Lower leg skin (tissue), 4 donors: ENCODE data around the gene PACS1. TPM values are rescaled to one million over a fixed set of nuclear protein-coding genes. Genes with fewer than 3 reads are reported as not detected.

Experiments used
- DNase-seq, 2 donors: peaks; one replicate each; pipeline ENCODE4 v3.0.0-alpha.2; 2019; ENCODE audit warnings: low spot score in 2 of 2
- H3K4me3 ChIP-seq: fragments of 200-600 bp; sonication (generic); 2 replicates; pipeline ENCODE4 v1.5.1; 2017; ENCODE audit warnings: mild to moderate bottlenecking, low read depth; ENCODE audit not compliant: poor library complexity, severe bottlenecking
- CTCF ChIP-seq, 3 donors: fragments of 450-650 bp; IDR thresholded peaks; one replicate each; pipeline ENCODE4 v1.5.1; 2016; ENCODE audit warnings: antibody characterized with exemption in 3 of 3, mild to moderate bottlenecking in 3 of 3, moderate library complexity in 2 of 3
- POLR2A ChIP-seq, 2 donors: fragments of 450-650 bp; IDR thresholded peaks; one replicate each; pipeline ENCODE4 v1.6.1; 2016 to 2017; ENCODE audit warnings: antibody characterized with exemption in 2 of 2, mild to moderate bottlenecking in 1 of 2, moderate library complexity in 1 of 2
- WGBS, 2 donors: methylation state at CpG; one replicate each; pipeline ENCODE4 v1.1.5; 2018; 5-methylcytosine and 5-hydroxymethylcytosine counted together
- intact Hi-C: fragments of 100-400 bp; cut with DNase I; formaldehyde crosslinking; loops from one replicate; pipeline ENCODE4 v1.15.0; 2023; ENCODE audit warnings: low total_unique reads
- total RNA-seq, 4 donors: library from RNA; depleted of rRNA; stranded (reverse); fragments of >200 nt; gene quantifications; one replicate each; pipeline ENCODE4 v1.1.0, GENCODE V29; 2016

Gene PACS1
- total RNA-seq, 4 donors from 2014 or later, result 26.7 to 41.1 (median 32.4) TPM

- DNase-seq, result no peak
- intact Hi-C loops, result no loop called here
- 53 to 63% methylated on average over 11 of the region's 11 CpGs for WGBS, 2 donors
- H3K4me3 ChIP-seq, result no peak overlapping the region
- no peak for TF ChIP-seq POLR2A (IDR thresholded peaks at IDR 0.05)
- no peak for TF ChIP-seq CTCF (IDR thresholded peaks at IDR 0.05)
These were observed 122.2 kb downstream of the PACS1 start for GRCh38 chr11:66192181-66192863.

- TF ChIP-seq CTCF (IDR thresholded peaks at IDR 0.05) (no peak), POLR2A (IDR thresholded peaks at IDR 0.05) (no peak)
- intact Hi-C loops, result no loop called here
- WGBS, 2 donors, result 87 to 100% methylated on average over 1 of the region's 1 CpG
These were observed 124.3 kb downstream of the PACS1 start for GRCh38 chr11:66194391-66194790.

GRCh38 chr11:66195867-66196266, 125.8 kb downstream of the PACS1 start:
- H3K4me3 ChIP-seq, result no peak overlapping the region
- no peak for DNase-seq
- TF ChIP-seq CTCF (IDR thresholded peaks at IDR 0.05) (no peak), POLR2A (IDR thresholded peaks at IDR 0.05) (no peak)
- intact Hi-C loops, result no loop called here
- 80 to 95% methylated on average over 2 of the region's 2 CpGs for WGBS, 2 donors

More at GRCh38 chr11:66194391-66194790, 124.3 kb downstream of the PACS1 start:
- no peak overlapping the region for H3K4me3 ChIP-seq
- DNase-seq, result no peak

GRCh38 chr11:66203847-66204246, 133.8 kb downstream of the PACS1 start:
- WGBS, 2 donors, result 92 to 95% methylated on average over 3 of the region's 3 CpGs
- intact Hi-C loops, result no loop called here
- H3K4me3 ChIP-seq, result no peak overlapping the region
- TF ChIP-seq POLR2A (IDR thresholded peaks at IDR 0.05) (no peak), CTCF (IDR thresholded peaks at IDR 0.05) (no peak)
- DNase-seq, result no peak

- WGBS, 2 donors, result 98% methylated on average over 3 of the region's 3 CpGs
- intact Hi-C loops, result no loop called here
- no peak for TF ChIP-seq CTCF (IDR thresholded peaks at IDR 0.05)
- TF ChIP-seq POLR2A (IDR thresholded peaks at IDR 0.05), result no peak
- DNase-seq, result no peak
- no peak overlapping the region for H3K4me3 ChIP-seq
These were observed 134.3 kb downstream of the PACS1 start for GRCh38 chr11:66204412-66204811.

GRCh38 chr11:66207816-66208215, 137.7 kb downstream of the PACS1 start:
- DNase-seq, result peak in 1 of 2 donors; percentile 53
- intact Hi-C loops, result no loop called here
- no peak overlapping the region for H3K4me3 ChIP-seq
- TF ChIP-seq CTCF (IDR thresholded peaks at IDR 0.05), result no peak
- no peak for TF ChIP-seq POLR2A (IDR thresholded peaks at IDR 0.05)
- 74 to 90% methylated on average over 7 of the region's 7 CpGs for WGBS, 2 donors
